Measurements from ENCODE around the gene PVALEF.

GRCh38 chr17:81197831-81198490 is 32.7 kb downstream of the PVALEF start:
- TF ChIP-seq CTCF (IDR thresholded peaks at IDR 0.05) (no peak), ZFX (IDR thresholded peaks at IDR 0.05; ENCODE audit: borderline replicate concordance) (no peak)
